HCT116 (cell line): ENCODE measurements around the gene DELE1. TPM values are rescaled to one million over a fixed set of nuclear protein-coding genes. Genes with fewer than 3 reads are reported as not detected.

Experiments
- ATAC-seq: fragments of 200-7000 bp; cut with Tn5 transposase; 2 replicates; pipeline ENCODE4 v1.9.1; 2020; ENCODE audit warnings: mild to moderate bottlenecking, moderate library complexity
- BruUV-seq: library from RNA; stranded (reverse); fragments of 400-500 nt; replicated peaks from 2 replicates; lab custom pipeline; 2021; lab: Mats Ljungman, UMichigan
- CTCF ChIA-PET: fragments of 300-600 bp; sonication (Branson Sonifier 250); formaldehyde crosslinking; loops from one replicate; lab custom pipeline; 2021; ENCODE audit warnings: antibody characterized with exemption; lab: Charles Lee
- POLR2A ChIA-PET: fragments of 300-600, 350-600 bp; sonication (Branson Sonifier 250); formaldehyde crosslinking; loops from one replicate; lab custom pipeline; 2021; ENCODE audit warnings: antibody characterized with exemption; lab: Charles Lee
- RAD21 ChIA-PET, 2 experiments: fragments of 300-600 bp; sonication (Branson Sonifier 250); formaldehyde crosslinking; loops; one replicate each; lab custom pipeline; 2023; ENCODE audit warnings: low total read pairs in 2 of 2; ENCODE audit not compliant: uncharacterized antibody in 2 of 2, unreplicated experiment in 2 of 2, low non-redundant PET in 1 of 2; lab: Charles Lee
- DNase-seq: peaks from one replicate; pipeline ENCODE4 v3.0.0-alpha.2; 2010; ENCODE audit warnings: low read depth, low spot score
- H2AFZ ChIP-seq: fragments of 200-600 bp; shearing (Covaris generic), sonication (generic); 2 replicates; pipeline ENCODE4 v1.6.1; 2017; ENCODE audit warnings: low read depth, mixed run types, mixed read lengths, antibody characterized with exemption, low read length; ENCODE audit not compliant: poor library complexity, severe bottlenecking
- H3K27ac ChIP-seq: 2 replicates; pipeline ENCODE4 v1.5.1; 2012; ENCODE audit warnings: low read depth, low read length
- H3K27me3 ChIP-seq: fragments of 200-600 bp; sonication (generic); 2 replicates; pipeline ENCODE4 v1.6.1; 2016; ENCODE audit warnings: mixed run types, low read length, mixed read lengths; ENCODE audit not compliant: insufficient read depth
- H3K36me3 ChIP-seq, 2 experiments: fragments of 200-500 bp in 1 of 2; fragments of 200-600 bp in 1 of 2; sonication (Bioruptor generic) in 1 of 2; sonication (generic) in 1 of 2; 2 replicates each; pipeline versions ENCODE4 v1.5.1 to v1.6.1; 2014 to 2016; ENCODE audit warnings: low read length in 2 of 2, inconsistent platforms in 1 of 2, mixed read lengths in 1 of 2, mixed run types in 1 of 2; ENCODE audit not compliant: insufficient read depth in 2 of 2, control insufficient read depth in 1 of 2
- H3K4me1 ChIP-seq, 2 experiments: fragments of 200-600 bp in 1 of 2; sonication (generic) in 1 of 2; 2 replicates each; pipeline versions ENCODE4 v1.5.1 to v1.6.1; 2012 to 2017; ENCODE audit warnings: low read length in 2 of 2, inconsistent platforms in 1 of 2, mild to moderate bottlenecking in 1 of 2, mixed read lengths in 1 of 2, mixed run types in 1 of 2, moderate library complexity in 1 of 2; ENCODE audit not compliant: insufficient read depth in 2 of 2, control insufficient read depth in 1 of 2
- H3K4me2 ChIP-seq: fragments of 200-600 bp; sonication (generic); 2 replicates; pipeline ENCODE4 v1.6.1; 2017; ENCODE audit warnings: mixed run types, low read length, mixed read lengths
- H3K4me3 ChIP-seq, 2 experiments: fragments of 200-600 bp in 1 of 2; sonication (generic) in 1 of 2; replicated peaks in 1 of 2; 2 replicates each; pipeline ENCODE4 v1.5.1; 2011 to 2016; ENCODE audit warnings: low read length in 2 of 2, control low read depth in 1 of 2, low read depth in 1 of 2, mild to moderate bottlenecking in 1 of 2, mixed read lengths in 1 of 2, mixed run types in 1 of 2
- H3K79me2 ChIP-seq: fragments of 200-600 bp; sonication (generic); 2 replicates; pipeline ENCODE4 v1.6.1; 2017; ENCODE audit warnings: mild to moderate bottlenecking, mixed run types, low read length, moderate library complexity, mixed read lengths; ENCODE audit not compliant: insufficient read depth
- H3K9ac ChIP-seq: fragments of 200-600 bp; sonication (generic); 2 replicates; pipeline ENCODE4 v1.6.1; 2016; ENCODE audit warnings: low read length, mixed read lengths
- H3K9me2 ChIP-seq: fragments of 200-600 bp; sonication (generic), shearing (Covaris generic); 2 replicates; pipeline ENCODE4 v1.6.1; 2017; ENCODE audit warnings: mixed run types, mild to moderate bottlenecking, moderate library complexity; ENCODE audit not compliant: insufficient read depth
- H3K9me3 ChIP-seq, 2 experiments: fragments of 200-500 bp in 1 of 2; fragments of 200-600 bp in 1 of 2; sonication (Bioruptor generic) in 1 of 2; sonication (generic) in 1 of 2; 2 replicates each; pipeline ENCODE4 v1.6.1; 2014 to 2017; ENCODE audit warnings: low read length in 2 of 2, mixed read lengths in 2 of 2, inconsistent platforms in 1 of 2, low read depth in 1 of 2, mild to moderate bottlenecking in 1 of 2, mixed run types in 1 of 2, moderate library complexity in 1 of 2; ENCODE audit not compliant: control insufficient read depth in 1 of 2, insufficient read depth in 1 of 2
- H4K20me1 ChIP-seq: fragments of 200-600 bp; sonication (generic), shearing (Covaris generic); 2 replicates; pipeline ENCODE4 v1.6.1; 2017; ENCODE audit warnings: mixed run types, mild to moderate bottlenecking, moderate library complexity; ENCODE audit not compliant: insufficient read depth
- EGR1 ChIP-seq: IDR thresholded peaks from 2 replicates; pipeline ENCODE4 v1.6.1; 2012; ENCODE audit warnings: low read depth
- EZH2 ChIP-seq: fragments of 200-600 bp; sonication (generic); IDR thresholded peaks from 2 replicates; pipeline ENCODE4 v1.6.1; 2017; ENCODE audit warnings: antibody characterized with exemption, mixed run types
- FOSL1 ChIP-seq: IDR thresholded peaks from 2 replicates; pipeline ENCODE4 v1.6.1; 2012; ENCODE audit warnings: low read depth
- POLR2AphosphoS5 ChIP-seq: IDR thresholded peaks from 2 replicates; pipeline ENCODE4 v1.6.1; 2011; ENCODE audit warnings: mild to moderate bottlenecking, low read depth, low read length, moderate library complexity
- RAD21 ChIP-seq: IDR thresholded peaks from 2 replicates; pipeline ENCODE4 v1.6.1; 2012; ENCODE audit warnings: low read depth, mild to moderate bottlenecking
- REST ChIP-seq: IDR thresholded peaks from 2 replicates; pipeline ENCODE4 v1.6.1; 2012; ENCODE audit warnings: low read depth
- TCF7L2 ChIP-seq: IDR thresholded peaks from 2 replicates; pipeline ENCODE4 v1.7.0; 2011; ENCODE audit warnings: borderline replicate concordance, inconsistent platforms; ENCODE audit not compliant: insufficient read depth, insufficient read length; ENCODE audit errors: extremely low read depth
- ZNF274 ChIP-seq: fragments of 200-500 bp; sonication (Bioruptor generic); IDR thresholded peaks from 2 replicates; pipeline ENCODE4 v1.6.1; 2014; ENCODE audit warnings: mild to moderate bottlenecking, low read depth, low read length, inconsistent platforms
- intact Hi-C: fragments of 100-400 bp; cut with micrococcal nuclease; formaldehyde crosslinking; loops from 2 replicates; pipeline ENCODE4 v1.10.0; 2022
- total RNA-seq: library from RNA; stranded (reverse); gene quantifications from one replicate; pipeline ENCODE4 v1.2.1, GENCODE V29; 2021; ENCODE audit not compliant: unreplicated experiment

The DELE1 gene
- total RNA-seq, 1 experiment from 2014 or later: 74.1 TPM

DNA sequence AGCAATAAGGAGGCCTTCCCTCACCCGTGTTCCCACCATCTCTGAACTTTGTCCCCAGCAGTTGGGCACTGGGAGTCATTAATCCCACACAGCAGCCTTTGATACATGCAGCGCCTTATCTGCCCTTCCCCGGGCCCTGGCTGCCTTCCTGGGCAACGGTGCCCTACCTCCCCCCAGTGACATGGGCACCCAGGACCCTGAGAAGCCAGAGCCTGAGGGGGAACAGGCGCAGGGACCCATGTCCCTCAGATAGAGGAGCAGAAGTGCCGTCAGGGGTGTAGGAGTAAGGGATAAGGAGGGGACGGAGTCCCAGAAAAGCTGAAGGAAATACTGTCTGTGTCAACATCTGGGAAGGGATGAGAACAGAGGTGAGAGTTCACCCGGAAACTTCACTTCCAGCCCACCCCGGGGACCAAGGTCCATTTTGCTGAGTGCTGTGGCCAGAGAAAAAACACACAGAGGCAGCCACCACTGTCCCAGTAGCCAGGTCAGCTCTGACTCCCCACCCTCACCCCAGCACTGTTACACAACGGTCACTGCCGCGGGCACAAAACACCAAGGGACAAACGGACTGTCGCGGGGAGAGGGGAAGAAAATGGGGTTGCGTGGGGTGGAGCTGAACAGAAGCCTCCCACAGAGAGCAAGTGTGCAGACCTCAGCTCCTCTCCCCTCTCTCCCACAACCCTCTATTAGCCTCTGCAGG lies 49.3 kb upstream of the DELE1 start:
- no peak overlapping the region for H3K4me3 ChIP-seq
- DNase-seq (no peak), ATAC-seq (no peak)
- ChIA-PET RAD21 (no interaction called here), POLR2A (no interaction called here), CTCF (no interaction called here)
- peaks cover 29 to 78% of the 10 kb centered on the region in 2 experiments for H3K4me1 ChIP-seq
- intact Hi-C loops: no loop called here
- no peaks in the 10 kb centered on the region for H3K27me3 ChIP-seq
- H2AFZ ChIP-seq: no peak overlapping the region
- no peak overlapping the region for H3K27ac ChIP-seq
- no peaks in the 10 kb centered on the region for H3K36me3 ChIP-seq
- peaks cover 4% of the 10 kb centered on the region; the same call in 1 of the 2 replicates for H3K79me2 ChIP-seq
- H3K9ac ChIP-seq: no peak overlapping the region
- H3K9me3 ChIP-seq: no peaks in the 10 kb centered on the region
- TF ChIP-seq FOSL1 (no peak), POLR2AphosphoS5 (no peak)
- H4K20me1 ChIP-seq: no peaks in the 10 kb centered on the region
- H3K4me2 ChIP-seq: 0 out of 2 replicates have a peak overlapping the region, but pooled peaks have one; percentile 10
- no TSS peak for BruUV-seq
- H3K9me2 ChIP-seq: no peaks in the 10 kb centered on the region

DNA sequence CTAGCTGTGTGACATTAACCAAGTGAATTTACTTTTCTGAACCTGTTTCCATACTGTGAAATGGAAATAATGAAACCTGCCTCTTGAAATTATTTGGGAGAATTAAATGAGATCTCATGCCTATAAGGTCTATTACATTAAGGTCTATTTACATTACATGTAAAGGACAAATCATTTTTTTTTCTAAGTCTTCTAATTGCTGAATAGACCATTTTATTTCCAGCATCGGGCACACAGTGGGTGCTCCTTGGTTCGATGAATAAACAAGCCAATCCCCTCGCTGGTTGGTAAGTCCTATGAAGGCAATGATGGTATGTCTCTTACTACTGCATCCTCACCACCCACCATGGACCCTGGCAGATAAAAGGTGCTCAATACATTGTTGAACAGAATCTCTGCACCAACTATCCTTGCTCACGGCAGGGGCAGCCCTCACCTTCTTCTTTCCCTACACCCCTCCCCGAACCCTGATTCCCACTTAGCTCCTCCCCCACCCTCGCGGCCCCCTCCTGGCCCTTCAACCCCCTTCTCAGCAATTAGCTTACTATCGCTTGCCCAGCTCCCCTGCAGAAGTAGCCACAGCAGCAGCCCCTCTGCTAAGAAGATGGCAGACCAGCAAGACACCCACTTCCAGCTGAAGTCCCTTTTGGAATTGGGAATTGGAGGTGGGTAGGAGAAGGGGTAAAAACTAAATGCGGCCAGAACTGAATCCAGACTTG lies 48.5 kb upstream of the DELE1 start:
- Histone ChIP-seq H3K36me3 (no peaks in the 10 kb centered on the region), H3K4me1 (peaks cover 29 to 72% of the 10 kb centered on the region in 2 experiments), H3K9ac (peak overlapping the region; percentile 76; the same call in 1 of the 2 replicates), H4K20me1 (no peaks in the 10 kb centered on the region), H3K9me3 (no peaks in the 10 kb centered on the region), H3K9me2 (no peaks in the 10 kb centered on the region), H3K4me2 (peak overlapping the region; percentile 98), H2AFZ (no peak overlapping the region), H3K4me3 (peak overlapping the region; percentile 61 to 87), H3K27me3 (no peaks in the 10 kb centered on the region), H3K79me2 (peaks cover 4% of the 10 kb centered on the region; the same call in 1 of the 2 replicates), H3K27ac (no peak overlapping the region)
- CTCF ChIA-PET: no interaction called here
- TF ChIP-seq TCF7L2: no peak
- TF ChIP-seq REST: no peak
- no peak for TF ChIP-seq ZNF274
- TF ChIP-seq RAD21: no peak
- TF ChIP-seq EZH2: no peak
- no peak for TF ChIP-seq EGR1
- intact Hi-C loops: no loop called here
- RAD21 ChIA-PET: interaction anchor here (0.7 to 1.1 kb wide), 3 partner anchors 34 to 210 kb away, joined by 3 to 5 read pairs (median 3); no protein-coding TSS in a partner anchor
- ATAC-seq (no peak), DNase-seq (no peak)
- POLR2A ChIA-PET: no interaction called here
- BruUV-seq: TSS peak; percentile 15
